ENCODE results near the gene PCDHGA1. TPM values are rescaled to one million over a fixed set of nuclear protein-coding genes. Genes with fewer than 3 reads are reported as not detected.
A peak's percentile ranks its signal among the peaks of the same experiment; 100 is the strongest.

Gene PCDHGA1
- total and polyA plus RNA-seq, 2 of the 4 experiments (the other 2 are of a cell fraction) = 0.90 to 0.92 TPM

- H3K4me3 ChIP-seq (ENCODE audit: insufficient read depth, low read depth, low read length) = no peak overlapping the region
- no peaks in the 10 kb centered on the region for H4K20me1 ChIP-seq (ENCODE audit: insufficient read depth, low read length)
- no TSS peak for BruUV-seq (replicated peaks)
- H2BK20ac ChIP-seq (ENCODE audit: low read depth, low read length) = no peak overlapping the region
- no peak overlapping the region for H3K27ac ChIP-seq (ENCODE audit: insufficient read depth, low read length)
- H3K4me2 ChIP-seq (ENCODE audit: low read depth, low read length) = peak overlapping the region; percentile 9; the same call in 1 of the 2 replicates
- no peak overlapping the region for H2AK9ac ChIP-seq (replicated peaks; ENCODE audit: low read depth, low read length, poor library complexity)
- no peak overlapping the region for H4K8ac ChIP-seq (ENCODE audit: low read depth in 2 of 2, low read length in 2 of 2)
- no peak overlapping the region for H2AK5ac ChIP-seq (ENCODE audit: low read depth, low read length)
- no peaks in the 10 kb centered on the region for H3K27me3 ChIP-seq (ENCODE audit: control insufficient read depth, insufficient read depth, low read length)
- DNase-seq (no peak), ATAC-seq (ENCODE audit: low read depth) (no peak)
- no peak overlapping the region for H2AFZ ChIP-seq (replicated peaks; ENCODE audit: low read length, poor library complexity)
- H2BK5ac ChIP-seq (ENCODE audit: low read depth, low read length, poor library complexity, severe bottlenecking) = no peak overlapping the region
- WGBS, 2 experiments (ENCODE audit: extremely low coverage in 2 of 2, insufficient read length in 1 of 2) = no CpG with 5 or more reads among the region's 10 CpGs
- ChIA-PET POLR2A (ENCODE audit: unreplicated experiment) (no interaction called here), CTCF (no interaction called here)
- peaks cover 7% of the 10 kb centered on the region in 2 experiments; a peak in 3 of 4 replicates for H3K79me1 ChIP-seq (ENCODE audit: low read depth in 1 of 2, low read length in 2 of 2)
- H3K9me1 ChIP-seq (ENCODE audit: insufficient read depth, low read length) = no peaks in the 10 kb centered on the region
- no peak overlapping the region for H2BK15ac ChIP-seq (ENCODE audit: low read depth, low read length)
- no peak overlapping the region for H3K4ac ChIP-seq (ENCODE audit: low read depth, low read length)
- H4K5ac ChIP-seq (ENCODE audit: low read depth, low read length) = no peak overlapping the region
- peaks cover 19% of the 10 kb centered on the region for H3K36me3 ChIP-seq (ENCODE audit: control insufficient read depth, insufficient read depth, low read length)
- H3K9ac ChIP-seq (ENCODE audit: low read depth, low read length) = no peak overlapping the region
- no peak overlapping the region for H4K91ac ChIP-seq (ENCODE audit: insufficient read depth, low read depth, low read length)
- H3K23ac ChIP-seq (ENCODE audit: low read depth, low read length) = no peak overlapping the region
- TF ChIP-seq MAZ (IDR thresholded peaks at IDR 0.05; ENCODE audit: borderline replicate concordance, low read depth, low read length) (no peak), CEBPB (IDR thresholded peaks at IDR 0.05; ENCODE audit: low read depth, low read length) (peak; percentile 95), MXI1 (IDR thresholded peaks at IDR 0.05; ENCODE audit: borderline replicate concordance, low read depth, low read length) (no peak)
- H3K14ac ChIP-seq (replicated peaks; ENCODE audit: low read depth, low read length) = no peak overlapping the region
- intact Hi-C loops (cut with micrococcal nuclease) (no loop called here), in situ Hi-C loops (cut with MboI; ENCODE audit: low sequenced_read_pairs) (no loop called here), dilution Hi-C loops (cut with HindIII; ENCODE audit: low sequenced_read_pairs, unreplicated experiment) (no loop called here)
- H3K9me3 ChIP-seq (ENCODE audit: control insufficient read depth, insufficient read depth, low read length) = peaks cover 50% of the 10 kb centered on the region
- H3K4me1 ChIP-seq (ENCODE audit: control insufficient read depth, insufficient read depth, low read length) = peaks cover 1% of the 10 kb centered on the region; the same call in 1 of the 2 replicates
- no peak overlapping the region for H3K56ac ChIP-seq (ENCODE audit: extremely low read depth, insufficient read depth, low read length)
- H3K18ac ChIP-seq (ENCODE audit: low read depth, low read length) = no peak overlapping the region
- H2BK120ac ChIP-seq (ENCODE audit: low read depth, low read length) = no peak overlapping the region
Observed at GRCh38 chr5:141388661-141389060, 58.3 kb downstream of the PCDHGA1 start.
